ENCODE data around the gene ISG15.
"Not testable (repeated sequence)": the region's sequence is repeated elsewhere in the genome, so short reads cannot be mapped to it uniquely, and the experiment has no call there.

The ISG15 gene

DNA sequence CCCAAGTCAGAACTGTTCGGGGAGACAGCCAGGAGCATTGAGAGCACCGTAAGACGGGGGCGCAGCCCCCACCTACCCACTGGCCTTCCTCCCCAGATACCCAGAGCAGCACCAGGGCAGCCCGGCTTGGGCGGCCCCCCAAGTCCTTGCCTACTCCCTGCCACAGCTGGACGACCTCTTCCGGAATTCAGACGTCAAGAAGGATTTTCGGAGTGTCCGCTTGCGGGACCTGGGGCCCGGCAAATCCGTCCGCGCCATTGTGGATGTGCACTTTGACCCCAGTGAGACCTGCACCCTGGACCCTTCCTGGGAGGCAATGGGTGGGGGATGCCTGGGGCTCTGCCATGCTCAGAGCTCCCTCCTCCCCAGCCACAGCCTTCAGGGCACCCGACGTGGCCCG, 34.1 kb downstream of the ISG15 start:
- DNase-seq: no peak

DNA sequence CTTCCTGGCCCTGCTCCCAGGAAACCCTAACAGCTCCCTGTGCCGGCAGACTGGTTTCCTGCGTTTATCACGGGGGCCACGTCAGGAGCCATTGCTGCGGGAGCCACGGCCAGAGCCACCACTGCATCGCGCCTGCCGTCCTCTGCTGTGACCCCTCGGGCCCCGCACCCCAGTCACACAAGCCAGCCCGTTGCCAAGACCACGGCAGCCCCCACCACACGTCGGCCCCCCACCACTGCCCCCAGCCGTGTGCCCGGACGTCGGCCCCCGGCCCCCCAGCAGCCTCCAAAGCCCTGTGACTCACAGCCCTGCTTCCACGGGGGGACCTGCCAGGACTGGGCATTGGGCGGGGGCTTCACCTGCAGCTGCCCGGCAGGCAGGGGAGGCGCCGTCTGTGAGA, 34.7 kb downstream of the ISG15 start:
- no peak for DNase-seq

DNA sequence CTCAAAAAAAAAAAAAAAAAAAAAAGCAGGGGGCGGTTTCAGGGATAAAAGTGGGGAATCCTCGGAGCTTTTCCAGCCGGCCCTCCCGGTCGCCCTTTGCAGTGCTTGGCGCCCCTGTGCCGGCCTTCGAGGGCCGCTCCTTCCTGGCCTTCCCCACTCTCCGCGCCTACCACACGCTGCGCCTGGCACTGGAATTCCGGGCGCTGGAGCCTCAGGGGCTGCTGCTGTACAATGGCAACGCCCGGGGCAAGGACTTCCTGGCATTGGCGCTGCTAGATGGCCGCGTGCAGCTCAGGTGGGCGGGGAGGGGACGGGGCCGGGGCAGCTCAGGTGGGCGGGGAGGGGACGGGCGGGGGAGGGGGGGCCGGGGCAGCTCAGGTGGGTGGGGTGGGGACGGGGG, 35.5 kb downstream of the ISG15 start:
- no peak for DNase-seq

DNA sequence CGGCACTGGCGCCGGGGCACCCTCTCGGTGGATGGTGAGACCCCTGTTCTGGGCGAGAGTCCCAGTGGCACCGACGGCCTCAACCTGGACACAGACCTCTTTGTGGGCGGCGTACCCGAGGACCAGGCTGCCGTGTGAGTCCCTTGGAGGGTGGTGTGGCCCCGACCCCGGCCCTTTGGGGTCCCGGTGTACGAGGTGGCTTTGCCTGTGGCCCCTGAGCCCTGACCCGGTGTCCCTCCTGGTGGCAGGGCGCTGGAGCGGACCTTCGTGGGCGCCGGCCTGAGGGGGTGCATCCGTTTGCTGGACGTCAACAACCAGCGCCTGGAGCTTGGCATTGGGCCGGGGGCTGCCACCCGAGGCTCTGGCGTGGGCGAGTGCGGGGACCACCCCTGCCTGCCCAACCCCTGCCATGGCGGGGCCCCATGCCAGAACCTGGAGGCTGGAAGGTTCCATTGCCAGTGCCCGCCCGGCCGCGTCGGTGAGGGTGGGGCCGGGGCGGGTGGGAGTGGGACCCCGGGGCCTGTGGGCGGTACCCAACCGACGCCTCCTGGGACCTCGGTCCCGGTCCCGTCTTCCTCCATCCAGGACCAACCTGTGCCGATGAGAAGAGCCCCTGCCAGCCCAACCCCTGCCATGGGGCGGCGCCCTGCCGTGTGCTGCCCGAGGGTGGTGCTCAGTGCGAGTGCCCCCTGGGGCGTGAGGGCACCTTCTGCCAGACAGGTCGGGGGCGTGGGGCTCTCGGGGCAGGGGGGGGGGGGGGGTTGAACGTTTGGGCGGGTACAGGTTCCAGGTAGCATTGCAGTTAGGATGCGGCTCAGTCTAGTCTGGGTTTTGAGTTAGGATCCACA, 36.2 kb downstream of the ISG15 start:
- DNase-seq: no peak

DNA sequence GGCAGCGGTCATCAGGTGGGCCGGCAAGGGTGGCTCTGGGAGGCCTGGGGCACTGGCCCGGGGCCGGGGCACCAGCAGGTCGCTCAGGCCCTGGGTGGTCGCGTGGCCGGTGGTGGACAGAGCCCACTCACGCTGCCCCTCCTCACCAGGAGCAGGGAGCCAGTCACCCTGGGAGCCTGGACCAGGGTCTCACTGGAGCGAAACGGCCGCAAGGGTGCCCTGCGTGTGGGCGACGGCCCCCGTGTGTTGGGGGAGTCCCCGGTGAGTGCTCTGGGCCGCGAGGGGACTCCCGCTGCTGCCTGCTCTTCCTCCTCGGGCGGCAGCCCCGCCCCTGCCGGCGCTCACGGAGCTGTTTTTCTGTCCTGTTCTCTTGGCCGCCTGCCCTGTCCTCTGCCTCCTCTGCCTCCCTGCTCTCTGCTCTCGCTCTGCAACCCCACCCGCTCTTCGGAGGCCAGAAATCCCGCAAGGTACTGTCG, 37.3 kb downstream of the ISG15 start:
- no peak for DNase-seq

DNA sequence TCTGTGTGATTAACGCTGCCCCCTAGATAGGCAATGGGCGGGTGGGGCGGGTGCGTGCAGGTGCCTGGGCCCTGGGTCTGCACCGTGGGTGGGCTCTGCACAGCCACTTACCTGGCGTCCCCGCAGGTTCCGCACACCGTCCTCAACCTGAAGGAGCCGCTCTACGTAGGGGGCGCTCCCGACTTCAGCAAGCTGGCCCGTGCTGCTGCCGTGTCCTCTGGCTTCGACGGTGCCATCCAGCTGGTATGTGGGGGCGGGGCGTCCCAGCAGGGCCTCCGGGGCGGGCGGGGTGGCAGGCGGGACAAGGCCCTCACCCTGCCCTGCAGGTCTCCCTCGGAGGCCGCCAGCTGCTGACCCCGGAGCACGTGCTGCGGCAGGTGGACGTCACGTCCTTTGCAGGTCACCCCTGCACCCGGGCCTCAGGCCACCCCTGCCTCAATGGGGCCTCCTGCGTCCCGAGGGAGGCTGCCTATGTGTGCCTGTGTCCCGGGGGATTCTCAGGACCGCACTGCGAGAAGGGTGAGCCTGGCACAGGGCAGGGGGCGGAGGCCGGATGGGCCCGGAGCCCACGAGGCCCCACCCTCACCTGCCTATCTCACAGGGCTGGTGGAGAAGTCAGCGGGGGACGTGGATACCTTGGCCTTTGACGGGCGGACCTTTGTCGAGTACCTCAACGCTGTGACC, 38.0 kb downstream of the ISG15 start:
- DNase-seq: no peak

DNA sequence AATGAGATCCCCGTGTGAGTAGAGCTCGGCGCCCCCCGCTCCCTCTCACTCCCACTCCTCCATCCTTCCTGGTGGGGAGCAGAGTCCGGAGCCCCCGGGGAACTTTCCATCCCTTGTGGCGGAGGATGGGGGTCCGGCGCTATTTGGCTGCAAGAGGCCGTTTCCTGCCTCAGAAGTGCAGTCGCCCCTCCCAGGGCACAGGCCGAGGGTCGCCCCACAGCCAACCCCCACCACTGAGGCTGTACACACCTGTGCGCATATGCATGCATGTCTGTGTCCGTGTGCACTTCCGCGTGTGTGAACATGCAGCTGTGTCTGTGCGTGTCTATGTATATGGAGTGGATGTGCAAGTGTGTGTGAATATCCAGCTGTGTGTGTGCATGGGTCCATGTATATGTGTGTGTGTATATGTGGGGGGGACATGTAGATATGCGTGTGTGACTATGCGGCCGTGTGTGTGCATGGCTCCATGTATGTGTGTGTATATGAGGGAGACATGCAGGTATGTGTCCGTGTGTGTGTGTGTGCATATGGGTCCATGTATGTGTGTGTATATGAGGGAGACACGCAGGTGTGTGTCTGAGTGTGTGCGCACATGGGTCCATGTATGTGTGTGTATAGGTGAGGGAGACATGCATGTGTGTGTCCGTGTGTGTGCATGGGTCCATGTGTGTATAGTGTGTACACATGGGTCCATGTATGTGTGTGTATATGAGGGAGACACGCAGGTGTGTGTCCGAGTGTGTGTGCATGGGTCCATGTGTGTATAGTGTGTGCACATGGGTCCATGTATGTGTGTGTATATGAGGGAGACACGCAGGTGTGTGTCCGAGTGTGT, 38.9 kb downstream of the ISG15 start:
- no peak for DNase-seq

DNA sequence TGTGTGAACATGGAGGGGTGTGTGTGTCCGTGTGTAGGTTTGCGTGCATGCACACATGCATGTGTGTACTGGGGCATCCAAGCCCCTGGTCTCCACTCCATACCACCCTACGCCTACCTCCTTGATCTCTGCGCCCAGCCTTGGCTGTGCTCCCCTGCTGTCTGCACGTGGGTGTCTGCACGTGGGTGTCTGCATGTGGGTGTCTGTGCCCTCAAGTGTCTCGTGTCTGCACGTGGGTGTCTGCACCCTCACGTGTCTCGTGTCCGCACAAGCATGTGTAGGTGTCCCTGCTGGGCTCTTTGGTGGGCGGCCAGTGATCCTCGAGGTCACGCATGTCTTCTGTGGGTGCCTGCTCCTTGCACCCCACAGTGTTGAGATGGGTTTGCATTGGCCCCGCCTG, 39.7 kb downstream of the ISG15 start:
- no peak for DNase-seq

DNA sequence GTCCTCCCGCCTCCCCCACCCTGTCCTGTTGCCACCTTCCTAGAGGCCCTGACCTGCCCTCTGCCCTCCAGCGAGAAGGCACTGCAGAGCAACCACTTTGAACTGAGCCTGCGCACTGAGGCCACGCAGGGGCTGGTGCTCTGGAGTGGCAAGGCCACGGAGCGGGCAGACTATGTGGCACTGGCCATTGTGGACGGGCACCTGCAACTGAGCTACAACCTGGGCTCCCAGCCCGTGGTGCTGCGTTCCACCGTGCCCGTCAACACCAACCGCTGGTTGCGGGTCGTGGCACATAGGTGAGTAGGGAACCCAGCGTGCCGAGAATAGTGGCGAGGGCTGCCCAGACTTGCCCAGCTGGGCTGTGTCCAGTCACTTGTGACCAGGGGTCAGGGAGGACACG, 40.4 kb downstream of the ISG15 start:
- no peak for DNase-seq

DNA sequence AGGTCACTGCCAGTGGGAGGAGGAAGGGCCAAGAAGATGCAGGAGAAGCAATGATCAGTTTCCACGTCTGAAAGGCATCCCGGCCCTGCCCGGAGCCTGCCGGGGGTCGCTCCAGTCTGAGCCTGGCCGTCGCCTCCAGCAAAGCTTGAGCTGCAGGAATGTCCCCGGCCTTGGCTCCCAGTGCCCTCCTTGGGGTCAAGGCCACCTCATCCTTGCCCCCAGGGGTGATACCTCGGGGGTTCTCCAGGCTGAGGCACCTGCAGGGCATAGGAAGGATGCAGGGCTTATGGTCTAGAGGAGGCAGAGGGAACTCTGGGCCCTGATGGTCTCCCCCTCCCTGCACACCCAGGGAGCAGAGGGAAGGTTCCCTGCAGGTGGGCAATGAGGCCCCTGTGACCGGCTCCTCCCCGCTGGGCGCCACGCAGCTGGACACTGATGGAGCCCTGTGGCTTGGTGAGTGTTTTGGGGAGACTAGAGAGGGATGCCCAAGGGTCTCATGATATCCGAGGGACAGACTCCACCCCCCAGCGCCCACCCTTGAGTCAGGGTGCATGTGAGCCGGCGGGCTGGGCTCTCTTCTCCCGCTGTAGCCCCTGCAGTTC, 40.9 kb downstream of the ISG15 start:
- no peak for DNase-seq

DNA sequence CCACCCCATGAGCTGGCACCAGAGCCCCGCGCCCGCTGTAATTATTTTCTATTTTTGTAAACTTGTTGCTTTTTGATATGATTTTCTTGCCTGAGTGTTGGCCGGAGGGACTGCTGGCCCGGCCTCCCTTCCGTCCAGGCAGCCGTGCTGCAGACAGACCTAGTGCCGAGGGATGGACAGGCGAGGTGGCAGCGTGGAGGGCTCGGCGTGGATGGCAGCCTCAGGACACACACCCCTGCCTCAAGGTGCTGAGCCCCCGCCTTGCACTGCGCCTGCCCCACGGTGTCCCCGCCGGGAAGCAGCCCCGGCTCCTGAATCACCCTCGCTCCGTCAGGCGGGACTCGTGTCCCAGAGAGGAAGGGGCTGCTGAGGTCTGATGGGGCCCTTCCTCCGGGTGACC, 41.7 kb downstream of the ISG15 start:
- DNase-seq: no peak

DNA sequence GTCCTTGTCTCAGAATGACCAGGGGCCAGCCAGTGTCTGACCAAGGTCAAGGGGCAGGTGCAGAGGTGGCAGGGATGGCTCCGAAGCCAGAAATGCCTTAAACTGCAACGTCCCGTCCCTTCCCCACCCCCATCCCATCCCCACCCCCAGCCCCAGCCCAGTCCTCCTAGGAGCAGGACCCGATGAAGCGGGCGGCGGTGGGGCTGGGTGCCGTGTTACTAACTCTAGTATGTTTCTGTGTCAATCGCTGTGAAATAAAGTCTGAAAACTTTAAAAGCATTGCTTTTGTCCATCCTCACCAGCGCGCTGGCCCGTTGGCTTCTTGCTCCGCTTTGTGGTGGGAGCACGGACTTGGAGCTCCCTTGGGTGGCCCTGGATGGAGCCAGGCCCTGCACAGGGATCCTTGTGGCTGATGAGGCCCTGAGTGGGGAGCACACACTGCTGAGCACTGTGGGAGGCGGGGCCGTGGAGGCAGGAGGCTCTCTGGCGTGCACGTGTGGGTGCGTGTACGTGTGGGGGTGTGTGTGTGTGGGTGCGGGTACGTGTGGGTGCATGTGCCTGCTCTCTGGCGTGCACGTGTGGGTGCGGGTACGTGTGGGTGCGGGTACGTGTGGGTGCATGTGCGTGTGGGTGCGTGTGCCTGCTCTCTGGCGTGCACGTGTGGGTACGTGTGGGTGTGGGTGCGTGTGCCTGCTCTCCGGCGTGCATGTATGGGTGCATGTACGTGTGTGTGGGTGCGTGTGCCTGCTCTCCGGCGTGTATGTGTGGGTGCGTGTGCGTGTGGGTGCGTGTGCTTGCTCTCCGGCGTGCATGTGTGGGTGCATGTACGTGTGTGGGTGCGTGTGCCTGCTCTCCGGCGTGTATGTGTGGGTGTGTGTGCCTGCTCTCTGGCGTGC, 42.8 kb downstream of the ISG15 start:
- no peak for DNase-seq

DNA sequence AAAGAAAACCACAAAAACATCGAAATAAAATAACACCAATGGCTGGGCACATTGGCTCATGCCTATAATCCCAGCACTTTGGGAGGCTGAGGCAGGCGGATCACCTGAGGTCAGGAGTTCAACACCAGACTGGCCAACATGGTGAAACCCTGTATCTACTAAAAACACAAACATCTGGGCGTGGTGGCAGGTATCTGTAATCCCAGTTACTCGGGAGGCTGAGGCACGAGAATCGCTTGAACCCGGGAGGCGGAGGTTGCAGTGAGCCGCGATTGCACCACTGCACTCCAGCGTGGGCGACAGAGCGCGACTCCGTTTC, 44.4 kb downstream of the ISG15 start:
- DNase-seq: not testable (repeated sequence)

DNA sequence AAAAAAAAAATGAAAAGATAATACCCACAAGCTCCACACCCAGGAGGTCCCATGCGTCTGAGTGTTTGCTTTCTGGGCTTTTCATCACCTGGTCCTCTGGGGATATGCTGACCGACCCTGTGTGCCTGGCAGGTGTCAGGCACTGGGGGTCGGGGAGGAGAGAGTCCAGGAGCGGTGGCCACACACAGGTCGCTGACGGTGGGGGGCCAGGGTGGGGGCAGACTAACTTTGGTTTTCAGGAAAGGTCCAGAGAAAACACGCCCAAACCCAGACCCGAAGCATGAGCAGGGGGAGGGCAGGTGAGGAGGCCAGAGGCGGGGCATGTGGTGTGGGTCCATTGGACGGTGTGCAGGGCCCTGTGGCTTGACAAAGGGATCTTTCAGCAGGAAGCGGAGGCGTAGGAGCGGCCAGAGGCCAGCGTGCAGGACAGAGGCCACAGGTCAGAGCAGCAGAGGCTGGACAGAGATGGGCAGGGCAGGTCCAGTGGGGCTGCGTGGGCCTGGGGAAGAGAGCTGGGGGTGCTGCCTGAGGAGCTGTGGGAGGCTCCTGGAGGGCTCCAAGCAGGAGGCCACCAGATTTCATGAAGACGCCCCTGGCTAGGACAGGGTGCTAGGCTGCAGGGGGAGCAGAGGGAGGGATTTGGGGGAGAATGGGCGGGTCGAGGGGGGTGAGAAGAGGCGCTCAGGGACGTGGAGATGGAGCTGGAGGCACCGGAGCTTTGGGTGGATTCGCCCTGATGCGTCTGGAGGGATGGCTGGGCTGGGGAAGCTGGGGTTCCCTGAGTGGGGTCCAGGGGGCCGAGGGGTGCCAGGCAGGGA, 45.0 kb downstream of the ISG15 start:
- DNase-seq: no peak

DNA sequence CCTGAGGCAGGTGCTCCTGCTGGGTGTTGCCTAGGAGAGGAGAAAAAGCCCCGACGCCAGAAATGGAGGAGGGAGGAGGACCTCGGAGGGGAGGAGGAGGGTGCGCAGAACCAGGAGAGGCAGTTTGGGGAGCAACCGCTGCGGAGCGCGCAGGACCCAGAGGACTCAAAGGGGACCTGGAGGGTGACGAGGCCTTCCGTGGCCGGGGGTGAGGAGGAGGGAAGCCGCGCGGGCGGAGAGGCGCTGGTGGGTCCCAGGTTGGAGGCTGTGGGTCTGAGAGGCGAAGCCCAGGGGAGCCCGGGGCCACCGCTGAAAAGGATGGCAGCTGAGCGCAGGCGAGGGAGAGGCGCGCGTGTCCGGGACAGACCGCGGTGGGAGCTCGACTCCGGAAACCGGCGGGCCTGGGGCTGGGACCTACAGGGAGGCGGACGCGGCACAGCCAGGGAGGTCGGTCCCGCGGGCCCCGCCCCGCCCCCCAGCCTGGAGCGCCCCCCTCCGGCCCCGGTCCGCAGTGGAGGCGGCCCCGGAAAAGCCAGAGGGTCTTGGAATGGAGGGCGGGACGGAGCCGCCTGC, 45.7 kb downstream of the ISG15 start:
- no peak for DNase-seq

DNA sequence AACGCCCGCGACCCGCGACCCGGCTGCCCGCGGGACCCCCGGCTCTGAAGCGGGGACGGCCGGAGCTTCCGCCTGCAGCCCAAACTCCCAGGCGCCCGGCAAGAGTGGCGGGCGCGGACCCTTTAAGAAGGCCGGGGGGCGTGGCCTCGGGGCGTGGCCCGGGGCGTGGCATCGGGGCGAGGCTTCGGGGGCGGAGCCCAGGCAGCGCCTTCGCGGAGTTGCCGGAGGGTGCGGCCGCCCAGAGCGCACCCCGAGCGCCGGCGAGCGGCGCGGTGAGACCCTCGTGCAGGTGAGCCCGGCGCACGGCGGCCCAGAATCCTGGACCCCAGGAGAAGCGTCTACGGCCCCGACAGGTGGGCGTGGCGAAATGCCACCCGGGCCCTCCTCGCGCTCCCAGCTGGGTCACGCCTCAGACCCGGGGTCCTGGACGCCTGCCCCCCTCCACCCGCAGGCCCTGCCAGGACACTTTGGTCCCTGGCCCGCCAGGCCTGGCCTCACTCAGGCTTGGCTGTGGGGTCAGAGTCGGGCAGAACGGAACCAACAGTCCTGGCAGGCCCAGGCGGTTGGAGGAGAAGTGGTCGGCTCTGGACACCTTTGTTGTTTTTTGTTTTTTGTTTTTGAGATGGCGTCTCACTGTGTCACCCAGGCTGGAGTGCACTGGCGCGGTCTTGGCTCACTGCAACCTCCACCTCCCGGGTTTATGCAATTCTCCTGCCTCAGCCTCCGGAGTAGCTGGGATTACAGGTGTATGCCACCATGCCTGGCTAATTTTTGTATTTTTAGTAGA, 46.4 kb downstream of the ISG15 start:
- peak; percentile 94 for DNase-seq

DNA sequence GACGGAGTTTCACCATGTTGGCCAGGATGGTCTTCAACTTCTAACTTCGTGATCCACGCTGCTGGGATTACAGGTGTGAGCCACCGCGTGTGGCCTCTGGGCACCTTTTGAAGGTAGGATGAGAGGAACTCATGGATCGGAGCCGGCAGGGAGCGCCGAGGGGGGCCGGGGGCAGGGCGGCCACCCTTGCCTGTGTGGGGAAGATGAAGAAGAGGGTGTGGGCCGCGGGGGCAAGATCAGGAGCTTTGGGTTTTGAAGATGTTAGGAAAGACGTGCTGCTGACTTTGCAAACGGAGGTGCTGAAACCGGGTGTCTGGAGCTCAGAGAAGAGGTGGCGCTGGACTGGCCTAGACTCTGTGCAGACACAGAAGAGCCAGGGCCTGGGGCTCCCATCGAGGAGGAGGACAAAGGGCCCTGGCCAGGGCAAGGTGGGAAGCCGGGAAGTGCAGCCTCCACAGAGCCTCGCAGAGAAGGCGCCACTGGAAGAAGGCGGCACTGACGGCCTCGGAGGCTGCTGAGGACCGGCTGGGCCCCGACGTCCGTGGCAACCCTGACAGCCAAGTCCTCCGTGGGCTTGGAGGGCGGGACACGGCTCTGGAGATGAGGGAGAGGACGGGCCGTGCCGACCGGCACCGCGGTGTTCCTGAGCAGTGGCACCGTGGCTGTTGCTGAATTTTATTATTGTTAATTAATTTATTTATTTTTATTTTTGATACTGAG, 47.1 kb downstream of the ISG15 start:
- no peak for DNase-seq

DNA sequence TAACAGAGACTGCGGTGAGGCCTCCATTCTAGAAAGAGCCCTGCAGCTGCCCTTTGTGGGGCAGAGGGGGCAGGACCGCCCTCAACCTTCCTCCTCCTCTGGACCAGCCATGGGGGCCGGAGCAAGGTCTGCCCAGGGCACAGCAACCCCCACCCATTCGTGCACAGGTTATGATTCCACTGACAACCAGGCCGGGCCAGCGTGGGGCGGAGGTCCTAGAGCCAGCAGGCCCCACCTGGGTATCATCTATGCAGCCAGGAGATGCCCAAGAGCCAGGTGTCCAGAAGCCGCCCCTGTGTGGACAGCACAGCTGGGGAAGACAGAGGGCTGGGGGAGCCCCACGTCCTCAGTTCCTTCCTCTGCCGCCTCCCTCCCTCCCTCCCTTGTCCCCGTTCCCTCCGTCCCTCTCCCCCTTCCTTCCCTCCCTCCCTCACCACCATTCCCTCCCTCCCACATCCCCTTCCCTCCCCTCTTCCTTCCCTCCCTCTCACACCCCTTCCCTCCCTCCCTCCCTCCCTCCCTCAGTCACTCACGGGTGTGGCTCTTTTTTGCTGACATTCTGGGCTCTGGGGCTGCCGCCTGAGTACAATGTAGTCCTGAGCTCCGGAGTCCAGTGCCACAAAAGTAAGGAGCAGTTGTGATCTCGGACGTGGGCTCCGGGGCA, 48.5 kb downstream of the ISG15 start:
- DNase-seq: no peak

Data from activated T-cell treated with anti-CD3 and anti-CD28 coated beads for 4 hours (primary cell).